ENCODE data around the gene DIAPH2. TPM values are rescaled to one million over a fixed set of nuclear protein-coding genes. Genes with fewer than 3 reads are reported as not detected.

DIAPH2 gene
- total and polyA plus RNA-seq, 2 of the 13 experiments (the other 11 are each of a cell fraction or from before 2014, with no cell fraction given) = 2.1 to 8.5 TPM

- TF ChIP-seq CREB1 (IDR thresholded peaks at IDR 0.05) = no peak
- no peak for TF ChIP-seq CREB1 (CRISPR knock-in tag; IDR thresholded peaks at IDR 0.05)
- TF ChIP-seq ZNF280B (CRISPR knock-in tag; IDR thresholded peaks at IDR 0.05; ENCODE audit: borderline replicate concordance) = no peak
- no peak for TF ChIP-seq GATA4 (IDR thresholded peaks at IDR 0.05; ENCODE audit: borderline replicate concordance, low read depth)
- no peak for TF ChIP-seq SUZ12 (IDR thresholded peaks at IDR 0.05; ENCODE audit: low read depth, low read length)
- no peak for TF ChIP-seq YEATS4 (CRISPR knock-in tag; IDR thresholded peaks at IDR 0.05; ENCODE audit: borderline replicate concordance)
- TF ChIP-seq ARHGAP35 (CRISPR knock-in tag; IDR thresholded peaks at IDR 0.05; ENCODE audit: borderline replicate concordance) = no peak
Measured at GRCh38 chrX:96989830-96990571, 305.4 kb downstream of the DIAPH2 start (continued).

GRCh38 chrX:96994093-96994492 lies 309.5 kb downstream of the DIAPH2 start:
- no peak for DNase-seq (ENCODE audit: low spot score)
- Histone ChIP-seq H3K27me3 (ENCODE audit: control insufficient read depth in 1 of 2, insufficient read depth in 2 of 2, low read length in 2 of 2) (no peaks in the 10 kb centered on the region), H3K4me3 (replicated peaks in 1 of 3; ENCODE audit: insufficient read depth in 1 of 3, low read depth in 2 of 3, low read length in 3 of 3) (no peak overlapping the region), H3K79me2 (ENCODE audit: insufficient read depth, low read length) (no peaks in the 10 kb centered on the region), H3K4me1 (ENCODE audit: insufficient read depth, low read length) (0 out of 2 replicates have a peak, but pooled peaks cover 12% of the 10 kb centered on the region), H2AFZ (ENCODE audit: low read length) (no peak overlapping the region), H3K4me2 (ENCODE audit: low read depth, low read length) (no peak overlapping the region), H4K20me1 (ENCODE audit: insufficient read depth, low read length) (no peaks in the 10 kb centered on the region), H3K9me3 (ENCODE audit: low read length) (no peaks in the 10 kb centered on the region), H3K27ac (ENCODE audit: extremely low read length, insufficient read depth, low read length) (no peak overlapping the region), H3K9ac (ENCODE audit: insufficient read depth, low read depth, low read length) (no peak overlapping the region), H3K36me3 (replicated peaks in 1 of 2; ENCODE audit: control insufficient read depth in 1 of 2, insufficient read depth in 2 of 2, low read length in 2 of 2) (no peaks in the 10 kb centered on the region)
- intact Hi-C loops (cut with micrococcal nuclease; ENCODE audit: unreplicated experiment) (no loop called here), in situ Hi-C loops (cut with HindIII; ENCODE audit: extremely low pct_ligation_motif_present, low pct_unique_long_range_greater_than_20kb) (no loop called here)
- 48% methylated on average over 2 of the region's 2 CpGs for WGBS (ENCODE audit: low lambda C conversion rate)
- no peak for ATAC-seq
- FAIRE-seq = no peak
- POLR2A ChIA-PET = no interaction called here
- CTCF ChIA-PET (ENCODE audit: low intra/inter-chr PET ratio, low total read pairs) = no interaction called here
- BruUV-seq (replicated peaks) = no TSS peak
- no peak for TF ChIP-seq ZNF24 (IDR thresholded peaks at IDR 0.05)
- no peak for TF ChIP-seq ZHX2 (IDR thresholded peaks at IDR 0.05; ENCODE audit: low read depth)
- no peak for TF ChIP-seq ZHX2 (CRISPR knock-in tag; IDR thresholded peaks at IDR 0.05; ENCODE audit: borderline replicate concordance)
- no peak for TF ChIP-seq ZNF652 (CRISPR knock-in tag; IDR thresholded peaks at IDR 0.05; ENCODE audit: borderline replicate concordance, low read depth)
- TF ChIP-seq ZBTB49 (CRISPR knock-in tag; IDR thresholded peaks at IDR 0.05; ENCODE audit: borderline replicate concordance) = no peak
- TF ChIP-seq ZNF224 (CRISPR knock-in tag; IDR thresholded peaks at IDR 0.05) = no peak
- TF ChIP-seq ZNF713 (CRISPR knock-in tag; IDR thresholded peaks at IDR 0.05) = no peak

Data from HepG2 (cell line).